GM12872 (cell line): ENCODE measurements around the gene AOC3.

ENCODE experiments used
- CTCF ChIP-seq: IDR thresholded peaks from 3 replicates; pipeline ENCODE4 v1.5.1; 2011; ENCODE audit warnings: low read depth, mild to moderate bottlenecking, low read length, moderate library complexity; ENCODE audit not compliant: insufficient read depth

AOC3 gene

GRCh38 chr17:42868338-42868737 lies 17.3 kb downstream of the AOC3 start:
- TF ChIP-seq CTCF, result no peak

GRCh38 chr17:42871647-42872046 lies 20.6 kb downstream of the AOC3 start:
- no peak for TF ChIP-seq CTCF

- no peak for TF ChIP-seq CTCF
These were observed 21.4 kb downstream of the AOC3 start for GRCh38 chr17:42872251-42872965.

GRCh38 chr17:42873315-42873714 lies 22.3 kb downstream of the AOC3 start:
- TF ChIP-seq CTCF, result 0 out of 3 replicates have a peak, but pooled peaks have one; percentile 20

- TF ChIP-seq CTCF, result no peak
These were observed 26.0 kb downstream of the AOC3 start for GRCh38 chr17:42877037-42877436.

GRCh38 chr17:42878123-42878880 lies 27.3 kb downstream of the AOC3 start:
- TF ChIP-seq CTCF, result no peak

GRCh38 chr17:42878924-42879595 lies 28.1 kb downstream of the AOC3 start:
- TF ChIP-seq CTCF, result no peak
